ENCODE measurements around the gene EML2. TPM values are rescaled to one million over a fixed set of nuclear protein-coding genes. Genes with fewer than 3 reads are reported as not detected.

The EML2 gene
- total and polyA plus RNA-seq, 2 of the 8 experiments (the other 6 are each of a cell fraction or from before 2014, with no cell fraction given), result 28.8 to 29.4 TPM

- Histone ChIP-seq H2BK20ac (ENCODE audit: low read length) (no peak overlapping the region), H3K4ac (replicated peaks; ENCODE audit: insufficient read length, low read depth, low read length) (peak overlapping the region; percentile 15), H3K27me3 (replicated peaks in 1 of 4; ENCODE audit: control insufficient read depth in 3 of 4, extremely low read depth in 1 of 4, insufficient read depth in 3 of 4, low read length in 3 of 4) (no peaks in the 10 kb centered on the region), H3K23ac (ENCODE audit: insufficient read length) (no peak overlapping the region), H2AFZ (ENCODE audit: low read length) (no peak overlapping the region), H3K4me3 (ENCODE audit: extremely low read depth in 1 of 4, insufficient read depth in 2 of 4, low read depth in 3 of 4, low read length in 4 of 4) (no peak overlapping the region), H2BK15ac (ENCODE audit: low read length) (no peak overlapping the region), H3K27ac (ENCODE audit: low read depth, low read length) (no peak overlapping the region), H3K18ac (ENCODE audit: extremely low read depth, low read length) (no peak overlapping the region), H3K79me2 (ENCODE audit: control insufficient read depth in 1 of 2, insufficient read depth in 2 of 2, low read length in 2 of 2) (no peaks in the 10 kb centered on the region), H3K4me2 (ENCODE audit: insufficient read depth in 1 of 2, low read depth in 2 of 2, low read length in 2 of 2) (no peak overlapping the region), H4K5ac (ENCODE audit: insufficient read length, low read depth, low read length) (no peak overlapping the region), H2BK12ac (ENCODE audit: low read depth, low read length) (0 out of 2 replicates have a peak overlapping the region, but pooled peaks have one; percentile 27), H3K36me3 (ENCODE audit: control insufficient read depth in 2 of 4, insufficient read depth in 4 of 4, low read length in 3 of 4) (no peaks in the 10 kb centered on the region), H2BK120ac (replicated peaks; ENCODE audit: low read depth, low read length) (no peak overlapping the region), H3K23me2 (ENCODE audit: low read depth, low read length) (no peaks in the 10 kb centered on the region), H4K20me1 (replicated peaks in 1 of 2; ENCODE audit: control insufficient read depth in 1 of 2, insufficient read depth in 2 of 2, low read length in 2 of 2) (peaks cover 0 to 5% of the 10 kb centered on the region in 2 experiments), H4K91ac (replicated peaks; ENCODE audit: insufficient read length, low read length) (no peak overlapping the region), H3K56ac (replicated peaks; ENCODE audit: insufficient read length, low read depth, low read length) (no peak overlapping the region), H2BK5ac (ENCODE audit: low read depth, low read length) (no peak overlapping the region), H3K14ac (ENCODE audit: insufficient read length) (no peak overlapping the region), H3K9me3 (ENCODE audit: insufficient read depth in 2 of 2, low read depth in 1 of 2, low read length in 1 of 2) (no peaks in the 10 kb centered on the region), H3K9ac (replicated peaks in 1 of 4; ENCODE audit: extremely low read depth in 1 of 4, low read depth in 3 of 4, low read length in 3 of 4) (no peak overlapping the region), H2AK5ac (ENCODE audit: low read depth, low read length) (no peak overlapping the region), H3K4me1 (replicated peaks in 1 of 4; ENCODE audit: control insufficient read depth in 3 of 4, insufficient read depth in 4 of 4, low read length in 3 of 4) (peaks cover 4 to 5% (median 4%) of the 10 kb centered on the region in 4 experiments), H4K8ac (ENCODE audit: extremely low read depth, insufficient read depth, low read length) (no peak overlapping the region), H3K79me1 (ENCODE audit: low read depth, low read length) (peaks cover 2% of the 10 kb centered on the region; the same call in 1 of the 2 replicates)
- WGBS, 2 experiments (ENCODE audit: extremely low coverage in 1 of 2, insufficient coverage in 1 of 2, insufficient read length in 1 of 2, insufficient replicate concordance in 2 of 2, low coverage in 1 of 2, low lambda C conversion rate in 2 of 2, missing lambda C conversion rate in 1 of 2), result 86% methylated on average over 3 of the region's 3 CpGs; no CpG with 5 or more reads in 1 of the 2 experiments
- DNase-seq (ENCODE audit: low read depth in 1 of 2, low spot score in 2 of 2) (no peak), FAIRE-seq (no peak)
- ChIA-PET CTCF (ENCODE audit: partially characterized antibody) (interaction anchor here (0.9 to 8.1 kb wide), 6 partner anchors 10 to 83 kb away, joined by 3 to 79 read pairs (median 12); no protein-coding TSS in a partner anchor), POLR2A (ENCODE audit: partially characterized antibody) (no interaction called here)
- TF ChIP-seq JUND (IDR thresholded peaks at IDR 0.05; ENCODE audit: low read length) (no peak), JUN (IDR thresholded peaks at IDR 0.05; ENCODE audit: low read depth, low read length) (no peak), ZNF274 (IDR thresholded peaks at IDR 0.05; ENCODE audit: borderline replicate concordance, extremely low read depth, low read length) (no peak), SUZ12 (IDR thresholded peaks at IDR 0.05; ENCODE audit: low read length) (no peak)
Observed at GRCh38 chr19:45568732-45569131, 70.5 kb downstream of the EML2 start.

Measured in H1 (cell line).